Upper lobe of left lung (tissue), 6 donors: Measurements from ENCODE around the gene CELSR2. TPM values are rescaled to one million over a fixed set of nuclear protein-coding genes. Genes with fewer than 3 reads are reported as not detected.
A peak's percentile ranks its signal among the peaks of the same experiment; 100 is the strongest.

Source experiments
- ATAC-seq, 2 donors: fragments of 200-7000 bp; cut with Tn5 transposase; one replicate each; pipeline ENCODE4 v1.9.1; 2022; ENCODE audit warnings: mild to moderate bottlenecking in 2 of 2, moderate library complexity in 2 of 2; ENCODE audit not compliant: low FRiP score in 2 of 2
- DNase-seq, 2 donors: peaks; one replicate each; pipeline ENCODE4 v3.0.0-alpha.2; 2019 to 2020
- H3K27ac ChIP-seq, 4 donors: fragments of 200-600 bp; sonication (generic); one replicate each; pipeline ENCODE4 v1.5.1; 2016 to 2019
- H3K27me3 ChIP-seq, 4 donors: fragments of 200-600 bp; sonication (generic); one replicate each; pipeline ENCODE4 v1.5.1; 2017 to 2019
- H3K36me3 ChIP-seq, 4 donors: fragments of 200-600 bp; sonication (generic); one replicate each; pipeline ENCODE4 v1.5.1; 2016 to 2019
- H3K4me1 ChIP-seq, 4 donors: fragments of 200-600 bp; sonication (generic); one replicate each; pipeline ENCODE4 v1.5.1; 2018 to 2019
- H3K4me3 ChIP-seq, 4 donors: fragments of 200-600 bp; sonication (generic); one replicate each; pipeline ENCODE4 v1.5.1; 2017 to 2019; ENCODE audit warnings: mild to moderate bottlenecking in 2 of 4, moderate library complexity in 1 of 4
- H3K9me3 ChIP-seq, 4 donors: fragments of 200-600 bp; sonication (generic); one replicate each; pipeline ENCODE4 v1.5.1; 2018 to 2019
- CTCF ChIP-seq, 6 experiments: fragments of 450-650 bp in 4 of 6; fragments of 200-600 bp in 2 of 6; sonication (generic) in 2 of 6; IDR thresholded peaks; one replicate each; pipeline ENCODE4 v1.5.1; 2016 to 2019; ENCODE audit warnings: antibody characterized with exemption in 6 of 6
- EP300 ChIP-seq, 4 donors: sonication (generic); formaldehyde crosslinking; IDR thresholded peaks; one replicate each; pipeline ENCODE4 v1.5.1; 2017; ENCODE audit warnings: antibody characterized with exemption in 4 of 4, control low read depth in 2 of 4
- POLR2A ChIP-seq, 4 donors: fragments of 450-650 bp; IDR thresholded peaks; one replicate each; pipeline ENCODE4 v1.5.1; 2016 to 2017; ENCODE audit warnings: antibody characterized with exemption in 4 of 4, mild to moderate bottlenecking in 2 of 4
- POLR2AphosphoS5 ChIP-seq, 2 donors: sonication (generic); formaldehyde crosslinking; IDR thresholded peaks; one replicate each; pipeline ENCODE4 v1.5.1; 2017; ENCODE audit warnings: antibody characterized with exemption in 2 of 2
- WGBS, 2 donors: methylation state at CpG; one replicate each; pipeline ENCODE4 v1.1.5; 2017 to 2018; 5-methylcytosine and 5-hydroxymethylcytosine counted together
- total RNA-seq, 6 donors: library from RNA; depleted of rRNA in 4 of 6; stranded (reverse); fragments of >200 nt in 4 of 6; gene quantifications; one replicate each; pipeline versions ENCODE4 v1.1.0 to v1.2.1, GENCODE V29; 2016 to 2021
- donor health status: DM: no; HTN: no; CAD: no; lungs with moderate emphysema.
- donor health status: DM: no; HTN: yes; CAD: no; lungs with severe emphysema.

Gene CELSR2
- total RNA-seq, 6 donors from 2014 or later, result 5.9 to 27.2 (median 8.8) TPM

GRCh38 chr1:109267743-109268300 is 18.5 kb downstream of the CELSR2 start:
- Histone ChIP-seq H3K27ac (no peak overlapping the region), H3K9me3 (no peaks in the 10 kb centered on the region), H3K36me3 (no peaks in the 10 kb centered on the region), H3K4me3 (no peak overlapping the region), H3K4me1 (peaks cover 0 to 10% (median 3%) of the 10 kb centered on the region in 4 donors), H3K27me3 (no peaks in the 10 kb centered on the region)
- no peak for ATAC-seq
- TF ChIP-seq CTCF (IDR thresholded peaks at IDR 0.05) (no peak), POLR2A (IDR thresholded peaks at IDR 0.05) (no peak), EP300 (IDR thresholded peaks at IDR 0.05) (no peak), POLR2AphosphoS5 (IDR thresholded peaks at IDR 0.05) (no peak)
- WGBS, 2 donors, result 96 to 97% methylated on average over 16 to 17 of the region's 17 CpGs
- peak in 1 of 2 donors; percentile 52 for DNase-seq

- ATAC-seq (no peak), DNase-seq (peak in 1 of 2 donors; percentile 71)
- Histone ChIP-seq H3K4me1 (peaks cover 0 to 12% (median 5%) of the 10 kb centered on the region in 4 donors), H3K27me3 (no peaks in the 10 kb centered on the region), H3K4me3 (no peak overlapping the region), H3K9me3 (no peaks in the 10 kb centered on the region), H3K36me3 (no peaks in the 10 kb centered on the region), H3K27ac (no peak overlapping the region)
- TF ChIP-seq POLR2AphosphoS5 (IDR thresholded peaks at IDR 0.05) (no peak), CTCF (IDR thresholded peaks at IDR 0.05) (no peak), POLR2A (IDR thresholded peaks at IDR 0.05) (no peak), EP300 (IDR thresholded peaks at IDR 0.05) (no peak)
- WGBS, 2 donors, result 94 to 97% methylated on average over 14 to 24 of the region's 29 CpGs
Observed at GRCh38 chr1:109268431-109269211, 19.3 kb downstream of the CELSR2 start.

GRCh38 chr1:109269212-109269980 is 20.1 kb downstream of the CELSR2 start:
- H3K4me3 ChIP-seq, result no peak overlapping the region
- H3K36me3 ChIP-seq, result no peaks in the 10 kb centered on the region
- no peak overlapping the region for H3K27ac ChIP-seq
- WGBS, 2 donors, result 87 to 92% methylated on average over 25 to 30 of the region's 33 CpGs
- DNase-seq (peak in 1 of 2 donors; percentile 66), ATAC-seq (no peak)
- no peaks in the 10 kb centered on the region for H3K27me3 ChIP-seq
- H3K4me1 ChIP-seq, result peaks cover 0 to 15% (median 6%) of the 10 kb centered on the region in 4 donors
- no peaks in the 10 kb centered on the region for H3K9me3 ChIP-seq
- TF ChIP-seq POLR2A (IDR thresholded peaks at IDR 0.05) (no peak), CTCF (IDR thresholded peaks at IDR 0.05) (no peak), POLR2AphosphoS5 (IDR thresholded peaks at IDR 0.05) (no peak), EP300 (IDR thresholded peaks at IDR 0.05) (no peak)

- 89 to 91% methylated on average over 17 of the region's 17 CpGs for WGBS, 2 donors
- H3K36me3 ChIP-seq, result no peaks in the 10 kb centered on the region
- no peaks in the 10 kb centered on the region for H3K9me3 ChIP-seq
- no peak overlapping the region for H3K27ac ChIP-seq
- TF ChIP-seq CTCF (IDR thresholded peaks at IDR 0.05) (no peak), POLR2AphosphoS5 (IDR thresholded peaks at IDR 0.05) (no peak), POLR2A (IDR thresholded peaks at IDR 0.05) (no peak), EP300 (IDR thresholded peaks at IDR 0.05) (no peak)
- ATAC-seq (no peak), DNase-seq (peak in 1 of 2 donors; percentile 62)
- H3K4me1 ChIP-seq, result peaks cover 4 to 22% (median 12%) of the 10 kb centered on the region in 4 donors
- H3K27me3 ChIP-seq, result no peaks in the 10 kb centered on the region
- no peak overlapping the region for H3K4me3 ChIP-seq
Observed at GRCh38 chr1:109269981-109270622, 20.8 kb downstream of the CELSR2 start.
